ENCODE results near the gene KANK4.

GRCh38 chr1:62325681-62326080 is 6.4 kb upstream of the KANK4 start:
- TF ChIP-seq, protein P1, sequence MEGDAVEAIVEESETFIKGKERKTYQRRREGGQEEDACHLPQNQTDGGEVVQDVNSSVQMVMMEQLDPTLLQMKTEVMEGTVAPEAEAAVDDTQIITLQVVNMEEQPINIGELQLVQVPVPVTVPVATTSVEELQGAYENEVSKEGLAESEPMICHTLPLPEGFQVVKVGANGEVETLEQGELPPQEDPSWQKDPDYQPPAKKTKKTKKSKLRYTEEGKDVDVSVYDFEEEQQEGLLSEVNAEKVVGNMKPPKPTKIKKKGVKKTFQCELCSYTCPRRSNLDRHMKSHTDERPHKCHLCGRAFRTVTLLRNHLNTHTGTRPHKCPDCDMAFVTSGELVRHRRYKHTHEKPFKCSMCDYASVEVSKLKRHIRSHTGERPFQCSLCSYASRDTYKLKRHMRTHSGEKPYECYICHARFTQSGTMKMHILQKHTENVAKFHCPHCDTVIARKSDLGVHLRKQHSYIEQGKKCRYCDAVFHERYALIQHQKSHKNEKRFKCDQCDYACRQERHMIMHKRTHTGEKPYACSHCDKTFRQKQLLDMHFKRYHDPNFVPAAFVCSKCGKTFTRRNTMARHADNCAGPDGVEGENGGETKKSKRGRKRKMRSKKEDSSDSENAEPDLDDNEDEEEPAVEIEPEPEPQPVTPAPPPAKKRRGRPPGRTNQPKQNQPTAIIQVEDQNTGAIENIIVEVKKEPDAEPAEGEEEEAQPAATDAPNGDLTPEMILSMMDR (conservative IDR thresholded peaks at IDR 0.05 in 1 of 2, IDR thresholded peaks at IDR 0.05 in 1 of 2; ENCODE audit: low read depth in 1 of 2, low read length in 2 of 2): no peak
- no peak for TF ChIP-seq EZH2 (IDR thresholded peaks at IDR 0.05; ENCODE audit: low read length, missing control alignments)

Data from fibroblast of lung (primary cell).